ENCODE data around the gene CHD9NB.
"Not testable (repeated sequence)": the region's sequence is repeated elsewhere in the genome, so short reads cannot be mapped to it uniquely, and the experiment has no call there.

Gene CHD9NB

DNA sequence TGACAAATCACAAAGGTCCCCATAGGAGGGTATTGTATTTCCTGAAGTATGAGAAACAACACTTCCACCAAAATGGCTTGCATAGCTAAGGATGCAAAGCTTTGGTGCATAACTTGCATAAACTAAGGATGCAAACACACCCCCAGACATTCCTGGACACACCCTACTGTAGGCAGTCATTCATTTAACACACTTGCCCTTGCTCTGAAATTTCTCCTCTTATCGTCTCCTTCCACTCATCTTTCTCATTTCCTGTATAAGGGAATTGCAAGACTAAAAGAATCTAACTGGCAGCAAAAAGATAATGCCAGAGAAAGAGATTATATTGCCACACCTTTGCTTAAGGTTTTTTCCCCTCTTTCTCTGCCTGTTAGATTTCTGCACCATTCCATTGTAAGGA is 30.4 kb upstream of the CHD9NB start:
- no peak for DNase-seq (ENCODE audit: low spot score)

DNA sequence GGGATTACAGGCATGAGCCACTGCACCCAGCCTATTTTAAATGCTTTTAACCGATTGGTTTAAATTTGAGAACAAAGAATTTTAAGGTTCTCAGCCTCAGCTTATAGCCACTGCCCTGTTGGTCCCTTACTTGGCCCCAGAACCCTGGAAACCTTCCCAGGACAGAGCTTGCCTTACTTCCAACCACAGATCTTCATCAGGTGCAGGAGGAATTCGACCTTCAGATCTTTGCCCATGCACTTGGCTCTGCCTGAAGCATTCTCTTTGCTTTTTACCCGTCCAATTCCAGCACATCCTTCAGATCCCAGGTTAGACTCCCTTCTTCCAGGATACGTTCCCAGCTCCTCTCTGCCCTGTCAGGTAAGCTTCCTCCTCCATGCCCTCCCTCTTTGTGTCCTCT is 29.8 kb upstream of the CHD9NB start:
- no peak for DNase-seq (ENCODE audit: low spot score)

DNA sequence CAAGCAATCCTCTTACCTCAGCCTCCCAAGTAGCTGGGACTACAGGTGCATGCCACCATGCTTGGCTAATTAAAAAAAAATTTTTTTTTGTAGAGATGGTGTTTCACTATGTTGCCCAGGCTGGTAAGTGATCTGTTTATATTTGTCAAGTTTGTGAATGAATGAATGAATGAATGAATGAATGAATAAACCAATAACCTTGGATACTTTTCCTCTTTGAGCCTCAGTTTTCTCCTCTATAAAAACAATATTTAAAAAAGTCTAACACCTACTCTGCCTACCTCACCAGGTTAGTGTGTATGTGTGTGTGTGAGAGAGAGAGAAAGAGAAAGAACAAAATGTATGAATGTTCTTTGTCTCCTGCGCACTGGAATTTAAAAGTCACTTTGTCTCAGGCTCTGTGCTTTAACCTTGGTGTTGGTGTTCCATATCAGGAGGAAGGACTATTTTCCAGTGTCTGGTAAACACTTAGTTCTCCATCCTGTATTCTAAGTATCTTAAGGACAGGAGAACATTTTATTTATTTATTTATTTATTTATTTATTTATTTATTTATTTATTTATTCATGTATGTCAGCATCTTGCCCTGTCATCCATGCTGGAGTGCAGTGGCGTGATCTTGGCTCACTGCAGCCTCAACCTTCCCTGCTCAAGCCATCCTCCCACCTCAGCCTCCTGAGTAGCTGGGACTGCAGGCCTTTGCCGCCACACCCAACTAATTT is 29.1 kb upstream of the CHD9NB start:
- no peak for DNase-seq (ENCODE audit: low spot score)

DNA sequence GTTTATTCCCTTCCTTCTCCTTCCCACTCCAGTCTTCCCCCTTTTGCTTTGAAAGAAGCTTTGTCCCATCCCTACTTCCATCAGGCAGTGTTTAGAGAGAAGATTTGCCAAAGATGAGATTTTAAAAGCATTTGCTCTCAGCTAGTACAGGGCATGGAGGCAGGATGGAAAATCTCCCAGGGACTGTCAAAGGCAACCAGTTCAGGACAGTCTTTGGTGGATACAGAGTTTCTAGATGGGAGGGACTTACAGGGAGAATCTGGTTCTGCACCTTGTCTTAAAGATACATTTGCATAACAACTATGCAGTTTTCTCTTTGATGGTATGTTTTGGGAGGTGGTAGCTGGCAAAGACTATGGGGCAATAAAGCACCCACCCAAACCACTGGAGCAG is 28.3 kb upstream of the CHD9NB start:
- DNase-seq (ENCODE audit: low spot score) = no peak

DNA sequence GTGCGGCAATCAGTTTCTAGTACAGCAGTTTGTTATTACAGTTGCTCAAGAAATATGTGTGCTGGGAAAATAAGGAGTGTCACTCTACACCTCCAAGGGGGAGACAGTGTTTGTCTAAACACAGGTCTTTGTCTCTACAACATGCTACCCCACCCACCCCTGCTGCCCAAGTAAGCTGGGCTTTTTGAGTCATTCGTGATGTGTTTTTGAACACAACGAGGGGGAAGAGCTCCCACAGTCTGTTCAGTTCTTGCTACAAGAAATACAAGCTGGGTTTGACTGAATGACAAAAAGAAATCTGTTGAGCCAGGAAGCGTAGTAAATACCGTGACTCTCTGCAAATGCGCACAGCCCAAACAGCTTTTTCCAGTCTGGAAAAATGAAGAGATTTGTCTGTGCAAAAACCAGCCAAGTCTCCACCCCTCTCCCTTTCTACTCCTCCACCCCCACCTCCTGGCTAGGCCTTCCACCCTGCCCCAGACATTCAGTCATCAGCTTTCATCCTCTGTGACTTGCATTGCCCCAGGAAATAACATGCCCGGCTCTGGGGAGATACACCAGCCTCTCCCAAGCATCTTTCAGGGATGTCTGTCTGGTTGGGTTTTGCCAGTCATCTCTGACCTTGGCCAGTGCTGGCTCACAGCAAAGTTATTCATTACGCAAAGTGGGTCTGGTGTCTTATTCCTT is 27.8 kb upstream of the CHD9NB start:
- no peak for DNase-seq (ENCODE audit: low spot score)

DNA sequence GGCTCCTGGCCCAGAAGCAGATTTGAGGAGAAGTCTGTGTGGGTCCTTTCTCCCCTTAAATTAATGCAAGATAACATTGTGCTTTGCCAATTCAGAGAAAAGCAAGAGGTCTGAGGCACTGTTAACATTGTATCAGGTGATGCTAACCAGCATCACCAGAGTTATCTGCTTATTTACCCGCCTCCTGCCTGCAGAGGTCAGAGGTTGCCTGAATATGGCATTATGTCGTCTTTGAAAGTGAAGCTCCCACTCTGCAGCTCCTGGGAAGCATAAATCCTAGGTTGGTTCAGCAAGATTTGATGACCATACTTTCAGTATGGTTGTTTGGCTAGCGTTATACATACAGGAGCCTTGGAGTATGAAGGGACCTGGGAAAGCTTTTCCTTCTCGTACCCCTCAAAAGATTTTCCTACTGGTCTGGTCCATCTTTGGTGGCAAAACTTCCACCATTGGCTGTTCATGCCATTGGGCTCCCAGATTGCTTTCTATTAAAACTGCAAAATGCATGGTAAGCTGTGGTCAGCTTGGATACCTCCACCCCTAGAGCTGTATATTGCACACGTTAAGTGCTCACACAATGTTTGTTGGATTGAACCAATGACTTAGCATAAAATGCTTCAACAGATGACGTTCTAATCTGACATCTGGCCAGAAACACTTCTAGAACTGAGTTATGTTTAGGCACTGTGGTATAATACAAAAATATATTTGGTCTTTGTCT is 26.2 kb upstream of the CHD9NB start:
- no peak for DNase-seq (ENCODE audit: low spot score)

DNA sequence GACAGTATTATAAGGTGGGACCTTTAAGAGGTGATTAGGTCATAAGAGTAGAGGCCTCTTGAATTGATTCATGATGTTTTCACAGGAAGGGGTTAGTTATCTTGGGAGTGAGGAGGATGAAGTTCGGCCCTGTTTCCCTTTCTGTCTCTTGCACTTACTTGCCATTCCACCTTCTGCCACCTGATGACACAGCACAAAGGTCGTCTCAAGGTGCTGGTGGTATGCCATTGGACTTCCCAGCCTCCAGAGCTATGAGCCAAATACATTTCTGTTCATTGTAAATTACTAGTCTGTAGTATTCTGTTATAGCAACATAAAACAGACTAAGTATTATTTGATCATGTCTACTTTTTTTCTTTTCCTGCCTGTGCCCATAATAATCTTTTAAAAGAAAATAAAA is 25.6 kb upstream of the CHD9NB start:
- no peak for DNase-seq (ENCODE audit: low spot score)

DNA sequence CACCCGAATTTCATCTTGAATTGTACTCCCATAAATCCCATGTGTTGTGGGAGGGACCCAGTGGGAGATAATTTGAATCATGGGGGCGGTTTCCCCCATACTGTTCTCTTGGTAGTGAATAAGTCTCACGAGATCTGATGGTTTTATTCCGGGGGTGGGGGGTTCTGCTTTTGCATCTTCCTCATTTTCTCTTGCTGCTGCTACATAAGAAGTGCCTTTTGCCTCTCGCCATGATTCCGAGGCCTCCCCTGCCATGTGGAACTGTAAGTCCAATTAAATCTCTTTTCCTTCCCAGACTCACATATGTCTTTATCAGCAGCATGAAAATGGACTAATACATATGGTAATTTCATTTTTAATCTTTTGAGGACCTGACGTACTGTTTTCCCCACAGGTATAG is 22.8 kb upstream of the CHD9NB start:
- DNase-seq (ENCODE audit: low spot score) = not testable (repeated sequence)

DNA sequence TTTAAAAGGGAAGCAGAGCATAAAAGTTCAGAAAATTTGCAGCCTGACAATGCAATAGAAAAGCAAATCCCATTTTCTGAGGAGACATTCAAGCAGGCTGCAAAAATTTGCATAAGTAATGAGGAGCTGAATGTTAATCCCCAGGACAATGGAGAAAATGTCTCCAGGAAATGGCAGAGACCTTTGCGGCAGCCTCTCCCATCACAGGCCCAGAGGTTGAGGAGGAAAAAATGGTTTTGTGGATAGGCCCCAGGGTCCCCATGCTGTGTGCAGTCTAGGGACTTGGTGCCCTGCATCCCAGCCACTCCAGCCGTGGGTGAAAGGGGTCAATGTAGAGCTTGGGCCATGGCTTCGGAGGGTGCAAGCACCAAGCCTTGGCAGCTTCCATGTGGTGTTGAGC is 21.6 kb upstream of the CHD9NB start:
- DNase-seq (ENCODE audit: low spot score) = not testable (repeated sequence)

DNA sequence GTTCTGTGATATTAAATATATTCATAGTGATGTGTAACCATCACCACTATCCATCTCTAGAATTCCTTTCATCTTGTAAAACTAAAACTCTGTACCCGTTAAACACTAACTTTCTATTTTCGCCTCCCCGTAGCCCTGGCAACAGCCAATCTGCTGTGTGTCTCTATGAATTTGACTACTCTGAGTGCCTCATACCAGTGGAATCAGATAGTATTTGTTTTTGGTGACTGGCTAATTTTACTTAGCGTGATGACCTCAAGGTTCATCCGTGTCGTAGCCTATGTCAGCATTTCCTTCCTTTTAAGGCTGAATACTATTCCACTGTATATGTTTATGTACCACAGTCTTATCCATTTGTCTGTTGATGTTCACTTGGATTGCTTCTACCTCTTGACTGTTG is 20.3 kb upstream of the CHD9NB start:
- no peak for DNase-seq (ENCODE audit: low spot score)

DNA sequence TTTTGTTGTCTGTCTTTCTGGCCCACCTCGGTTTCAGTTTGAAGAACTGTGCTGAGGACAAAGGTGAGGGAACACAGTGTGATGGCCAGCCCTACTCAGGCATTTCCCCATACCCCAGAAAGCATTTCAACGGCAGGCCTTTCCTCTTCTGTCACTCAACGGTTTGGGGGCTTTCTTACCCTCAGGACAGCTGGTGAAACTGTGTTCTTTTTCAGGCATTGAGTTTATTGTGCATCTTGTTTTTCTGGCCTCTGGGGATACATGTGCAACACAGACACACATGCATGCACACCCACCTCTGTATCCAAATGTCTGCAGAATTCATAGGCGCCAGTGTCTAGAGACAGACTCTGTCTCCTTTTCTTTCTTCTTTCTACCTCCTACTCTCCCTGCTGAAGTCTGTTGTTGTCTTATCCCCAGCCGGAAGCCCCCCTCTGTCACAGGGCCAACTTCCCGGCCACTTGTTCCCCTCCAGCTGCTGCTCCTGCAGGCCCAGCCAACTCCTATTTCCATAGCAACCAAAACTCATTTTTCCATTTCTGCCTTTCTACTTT is 19.1 kb upstream of the CHD9NB start:
- peak; percentile 59 for DNase-seq (ENCODE audit: low spot score)

DNA sequence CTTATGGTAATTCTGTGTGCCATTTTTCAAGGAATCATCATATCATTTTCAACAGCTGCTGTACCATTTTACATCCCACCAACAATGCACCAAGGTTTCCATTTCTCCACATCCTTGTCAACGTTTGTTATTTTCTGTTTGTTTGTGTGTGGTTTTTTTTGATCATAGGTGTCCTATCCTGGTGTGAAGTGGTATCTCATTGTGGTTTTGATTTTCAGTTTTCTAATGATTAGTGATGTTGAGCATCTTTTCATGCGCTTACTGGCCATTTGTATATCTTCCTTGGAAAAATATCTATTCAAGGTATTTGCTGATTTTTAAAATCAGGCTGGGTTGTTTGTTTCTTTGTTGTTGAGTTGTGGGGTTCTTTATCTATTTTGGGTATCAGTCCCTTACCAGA is 17.1 kb upstream of the CHD9NB start:
- no peak for DNase-seq (ENCODE audit: low spot score)

DNA sequence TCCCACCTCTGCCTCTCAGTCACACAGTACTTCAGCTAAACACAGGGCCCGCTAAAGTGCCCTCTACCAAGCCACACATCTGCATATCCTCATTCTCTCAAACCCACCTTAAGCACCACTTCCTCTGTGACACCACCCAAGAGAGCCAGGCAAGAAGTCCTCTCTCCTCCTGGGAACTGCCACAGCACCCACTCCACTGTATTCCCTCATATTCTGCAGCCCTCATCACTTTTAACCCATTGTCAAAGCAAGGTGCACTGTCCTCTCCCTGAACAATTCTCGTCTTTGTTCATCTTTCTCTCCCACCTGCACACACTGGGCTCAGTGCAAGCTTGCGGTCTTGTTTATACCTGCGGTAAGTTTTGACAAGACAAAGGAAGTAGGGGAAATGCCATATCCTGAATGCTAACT is 15.7 kb upstream of the CHD9NB start:
- DNase-seq (ENCODE audit: low spot score) = no peak

DNA sequence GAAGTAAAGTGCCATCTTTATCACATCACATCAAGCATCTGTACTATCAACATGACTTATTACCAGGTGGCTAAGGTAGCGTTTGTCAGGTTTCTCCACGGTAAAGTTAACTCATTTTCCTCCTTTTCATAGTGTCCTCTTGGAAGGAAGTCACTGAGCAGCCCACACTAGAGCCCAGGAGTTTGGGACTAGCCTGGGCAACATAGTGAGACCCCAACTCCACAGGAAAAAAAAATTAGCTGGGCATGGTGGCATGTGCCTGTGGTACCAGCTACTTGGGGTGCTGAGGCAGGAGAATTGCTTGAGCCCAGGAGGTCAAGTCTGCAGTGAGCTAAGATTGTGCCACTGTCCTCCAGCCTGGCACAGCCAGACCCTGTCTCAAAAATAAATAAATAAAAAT is 15.0 kb upstream of the CHD9NB start:
- no peak for DNase-seq (ENCODE audit: low spot score)

DNA sequence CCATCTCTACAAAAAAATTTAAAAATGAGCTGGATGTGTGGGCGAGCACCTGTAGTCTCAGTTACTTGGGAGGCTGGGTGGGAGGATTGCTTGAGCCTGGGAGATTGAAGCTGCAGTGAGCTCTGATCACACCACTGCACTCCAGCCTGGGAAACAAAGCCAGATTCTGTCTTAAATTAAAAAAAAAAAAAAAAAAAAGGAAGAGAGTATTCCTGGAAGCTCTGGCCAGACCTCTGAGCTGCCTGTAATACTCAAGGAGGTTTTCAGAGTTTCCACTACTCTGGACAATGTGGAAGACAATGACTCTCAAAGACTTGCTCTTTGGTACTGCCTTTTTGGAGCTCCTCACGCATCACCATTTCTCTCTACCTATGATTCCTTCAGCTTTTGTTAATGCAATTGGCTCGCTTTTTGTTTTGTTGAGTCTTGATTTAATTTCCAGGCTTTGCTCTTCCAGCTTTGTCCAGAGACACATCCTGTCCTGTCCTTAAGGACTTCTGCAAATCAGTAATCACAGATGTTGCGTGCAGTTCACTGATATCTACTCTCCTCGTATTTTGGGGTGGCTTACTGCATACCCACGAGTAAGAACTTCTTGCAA is 12.9 kb upstream of the CHD9NB start:
- DNase-seq (ENCODE audit: low spot score) = no peak

DNA sequence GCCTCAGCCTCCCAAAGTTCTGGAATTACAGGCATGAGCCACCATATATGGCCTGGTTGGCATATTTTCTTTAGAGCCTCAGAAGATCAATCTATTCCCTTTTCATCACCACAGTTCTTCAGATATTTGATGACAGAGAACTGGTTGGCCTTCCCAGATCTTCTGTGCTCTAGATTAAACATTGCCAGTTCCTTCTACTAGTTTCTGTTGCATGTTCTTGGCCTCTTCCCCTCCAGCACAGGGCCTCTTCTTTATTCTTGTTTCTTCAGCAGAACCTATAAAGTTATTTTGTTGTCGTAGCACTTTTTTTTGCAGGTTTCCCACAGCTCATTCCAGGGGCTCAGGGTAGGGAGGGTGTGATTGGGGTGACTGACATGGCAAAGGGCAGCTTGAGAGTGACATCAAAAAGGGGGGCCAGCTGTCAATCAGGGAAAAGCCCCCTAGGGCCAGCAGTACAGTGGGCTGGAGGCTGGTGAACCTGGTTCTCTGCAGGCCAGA is 11.4 kb upstream of the CHD9NB start:
- DNase-seq (ENCODE audit: low spot score) = no peak

DNA sequence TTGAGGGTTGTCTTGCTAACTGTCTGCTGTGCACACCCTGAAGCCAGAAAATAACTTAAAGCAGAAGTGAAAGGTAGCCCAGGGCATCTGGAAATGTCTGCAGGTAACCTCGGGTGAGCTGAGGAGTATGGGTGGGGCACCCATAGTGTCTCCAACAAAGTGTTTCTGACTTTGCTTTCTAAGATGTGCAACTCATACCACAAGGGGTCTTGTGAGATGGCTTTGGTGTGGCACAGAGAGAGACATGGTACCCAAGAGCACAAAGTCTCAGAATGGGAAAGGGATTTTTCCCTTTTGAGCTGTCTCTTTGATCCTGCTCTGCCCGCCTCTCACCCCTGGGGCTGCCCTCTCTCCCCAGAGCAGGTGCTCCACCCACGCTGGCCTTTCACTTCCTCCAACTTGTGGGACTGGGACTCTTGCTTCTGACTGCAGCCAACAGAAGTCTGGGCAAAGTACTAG is 9.0 kb upstream of the CHD9NB start:
- peak; percentile 69 for DNase-seq (ENCODE audit: low spot score)

DNA sequence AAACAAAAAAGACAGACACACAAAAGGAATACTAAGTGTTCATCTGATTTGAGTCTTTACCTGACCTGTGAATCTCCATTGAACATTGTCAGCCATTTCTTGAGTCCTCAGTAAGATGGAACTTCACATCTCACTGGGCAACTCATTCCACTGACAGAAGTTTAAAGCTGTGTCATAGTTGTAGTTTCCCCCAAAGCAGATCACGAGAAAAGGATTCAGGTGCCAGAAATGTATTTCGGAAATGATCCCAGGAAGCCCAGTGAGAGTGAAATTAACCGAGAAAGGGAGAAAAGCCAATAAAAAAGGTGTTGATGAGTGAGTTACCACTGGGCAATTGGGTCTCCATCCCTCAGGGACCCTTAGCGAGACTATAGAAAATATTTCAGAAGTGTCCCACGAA is 8.6 kb upstream of the CHD9NB start:
- DNase-seq (ENCODE audit: low spot score) = no peak

DNA sequence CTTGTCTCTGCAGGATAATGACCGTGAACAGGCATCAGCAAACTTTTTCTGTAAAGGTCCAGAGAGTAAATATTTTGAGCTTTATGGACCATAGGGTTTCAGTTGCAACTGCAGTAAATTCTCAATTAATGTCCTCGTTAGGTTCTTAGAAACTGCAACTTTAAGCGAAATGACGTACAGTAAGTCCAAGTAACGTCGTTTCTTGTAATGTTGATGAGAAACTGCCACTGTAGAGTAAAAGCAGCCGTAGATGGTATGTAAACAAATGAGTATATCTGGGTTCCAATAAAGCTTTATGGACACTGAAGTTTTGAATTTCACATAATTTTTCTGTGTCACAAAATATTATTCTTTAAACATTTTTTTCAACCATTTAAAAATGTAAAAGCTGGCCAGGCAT is 7.0 kb upstream of the CHD9NB start:
- DNase-seq (ENCODE audit: low spot score) = no peak

DNA sequence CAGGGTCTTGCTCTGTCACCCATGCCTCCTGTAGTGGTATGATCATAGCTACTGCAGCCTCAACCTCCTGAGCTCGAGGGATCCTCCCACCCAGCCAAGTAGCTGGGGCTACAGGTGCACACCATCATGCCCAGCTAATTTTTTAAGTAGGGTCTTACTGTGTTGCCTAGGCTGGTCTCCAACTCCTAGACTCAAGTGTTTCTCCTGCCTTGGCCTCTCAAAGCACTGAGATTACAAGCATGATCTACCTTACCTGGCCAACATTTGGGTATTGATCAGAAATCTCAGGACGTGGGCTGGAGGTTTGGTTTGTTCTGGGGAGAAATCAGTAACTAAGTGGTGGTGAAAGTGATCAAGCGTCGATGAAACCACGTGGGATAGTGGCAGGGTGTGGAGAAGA is 6.2 kb upstream of the CHD9NB start:
- DNase-seq (ENCODE audit: low spot score) = no peak

DNA sequence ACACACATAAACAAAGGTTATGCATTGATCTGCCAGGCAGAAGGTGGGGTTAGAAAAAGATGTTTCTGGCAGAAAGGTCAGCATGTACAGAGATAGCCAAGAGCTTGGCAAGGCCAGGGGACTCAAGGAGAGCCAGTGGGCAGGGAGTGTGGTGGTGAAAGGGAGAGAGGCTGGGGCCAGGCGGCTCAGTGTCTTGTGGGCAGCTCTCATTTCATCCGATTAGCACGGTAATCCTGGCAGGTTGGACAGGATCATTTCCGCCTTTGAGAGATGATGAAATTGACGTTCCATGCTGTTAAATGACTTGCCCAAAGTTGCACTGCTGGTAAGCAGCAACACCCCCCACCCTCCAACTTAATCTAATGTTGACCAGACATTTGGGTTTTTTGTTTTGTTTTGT is 5.7 kb upstream of the CHD9NB start:
- DNase-seq (ENCODE audit: low spot score) = no peak

DNA sequence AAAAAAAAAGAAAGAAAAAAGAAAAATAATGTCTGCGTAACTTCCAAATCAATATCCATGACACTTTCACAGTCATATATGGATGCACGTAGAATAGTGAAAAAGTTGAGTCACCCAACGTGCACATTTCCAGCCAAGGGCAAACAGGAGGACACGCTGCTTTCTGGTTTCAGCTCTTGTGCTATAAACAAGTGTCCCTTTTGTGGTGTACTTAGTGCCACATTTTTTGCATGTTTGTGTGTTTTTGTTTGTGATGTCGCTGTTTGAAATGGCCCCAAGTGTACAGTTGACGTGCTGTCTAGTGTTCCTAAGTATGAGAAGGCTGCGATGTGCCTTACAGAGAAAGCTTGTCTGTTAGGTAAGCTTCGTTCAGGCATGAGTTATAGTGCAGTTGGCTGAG is 5.0 kb upstream of the CHD9NB start:
- DNase-seq (ENCODE audit: low spot score) = no peak

Measured in NAMALWA (cell line).